GM12865 (cell line): ENCODE results near the gene KRTAP9-7.
"Not testable (repeated sequence)": the region's sequence is repeated elsewhere in the genome, so short reads cannot be mapped to it uniquely, and the experiment has no call there.

Experiments
- DNase-seq: peaks from one replicate; pipeline ENCODE4 v3.0.0; 2010; ENCODE audit warnings: low read depth
- H3K4me3 ChIP-seq: 2 replicates; pipeline ENCODE4 v1.5.1; 2011; ENCODE audit warnings: mild to moderate bottlenecking, low read depth, low read length, control low read depth
- TF ChIP-seq, protein P1 (sequence below): IDR thresholded peaks from 2 replicates; pipeline ENCODE4 v1.5.1; 2011; ENCODE audit warnings: low read length, control low read depth, low read depth, inconsistent platforms; ENCODE audit not compliant: insufficient read depth; ENCODE audit errors: missing control alignments

KRTAP9-7 gene

DNA sequence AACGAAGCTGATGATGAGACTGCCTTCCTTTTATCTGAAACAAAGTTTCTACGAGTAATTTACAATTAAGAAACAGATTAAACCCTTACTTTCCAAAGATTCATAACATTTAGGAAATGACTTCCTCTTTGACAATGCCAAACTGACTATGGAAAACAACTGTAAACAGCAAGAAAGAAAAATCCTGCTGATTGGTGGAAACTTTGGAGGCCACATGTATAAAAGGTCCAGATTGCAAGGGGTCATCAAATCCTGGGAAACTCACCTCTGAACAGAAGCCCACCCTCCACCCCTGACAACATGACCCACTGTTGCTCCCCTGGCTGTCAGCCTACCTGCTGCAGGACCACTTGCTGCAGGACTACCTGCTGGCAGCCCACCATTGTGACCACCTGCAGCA is 10.4 kb upstream of the KRTAP9-7 start, which contains the start of gene KRTAP9-6:
Gene KRTAP9-6, plus strand, starts transcription at position 301 of the 400 bp plus-strand sequence. Its CDS starts 0 bp downstream, at position 301.
- TF ChIP-seq, protein P1, sequence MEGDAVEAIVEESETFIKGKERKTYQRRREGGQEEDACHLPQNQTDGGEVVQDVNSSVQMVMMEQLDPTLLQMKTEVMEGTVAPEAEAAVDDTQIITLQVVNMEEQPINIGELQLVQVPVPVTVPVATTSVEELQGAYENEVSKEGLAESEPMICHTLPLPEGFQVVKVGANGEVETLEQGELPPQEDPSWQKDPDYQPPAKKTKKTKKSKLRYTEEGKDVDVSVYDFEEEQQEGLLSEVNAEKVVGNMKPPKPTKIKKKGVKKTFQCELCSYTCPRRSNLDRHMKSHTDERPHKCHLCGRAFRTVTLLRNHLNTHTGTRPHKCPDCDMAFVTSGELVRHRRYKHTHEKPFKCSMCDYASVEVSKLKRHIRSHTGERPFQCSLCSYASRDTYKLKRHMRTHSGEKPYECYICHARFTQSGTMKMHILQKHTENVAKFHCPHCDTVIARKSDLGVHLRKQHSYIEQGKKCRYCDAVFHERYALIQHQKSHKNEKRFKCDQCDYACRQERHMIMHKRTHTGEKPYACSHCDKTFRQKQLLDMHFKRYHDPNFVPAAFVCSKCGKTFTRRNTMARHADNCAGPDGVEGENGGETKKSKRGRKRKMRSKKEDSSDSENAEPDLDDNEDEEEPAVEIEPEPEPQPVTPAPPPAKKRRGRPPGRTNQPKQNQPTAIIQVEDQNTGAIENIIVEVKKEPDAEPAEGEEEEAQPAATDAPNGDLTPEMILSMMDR: no peak
- H3K4me3 ChIP-seq: no peak within 1 kb of the TSS
- DNase-seq: no peak

DNA sequence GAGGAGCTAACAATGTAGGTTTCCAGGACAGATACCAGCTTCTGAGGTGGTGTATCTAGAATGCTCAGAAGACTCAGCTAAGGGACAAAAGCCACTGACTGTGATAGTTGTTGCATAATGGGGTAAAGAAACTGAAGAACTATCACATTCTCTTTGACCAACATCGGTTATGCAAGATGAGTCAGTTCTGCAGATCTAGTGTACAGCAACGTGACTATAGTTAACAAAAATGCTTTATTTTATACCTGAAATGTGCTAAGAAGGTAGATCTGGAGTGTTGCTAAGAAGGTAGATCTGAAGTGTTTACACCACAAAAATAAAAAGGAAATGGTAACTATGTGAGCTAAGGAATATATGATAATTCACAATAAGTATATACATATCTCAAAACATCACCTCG is 7.8 kb upstream of the KRTAP9-7 start:
- no peak for DNase-seq
- H3K4me3 ChIP-seq: no peak overlapping the region
- TF ChIP-seq, protein P1: no peak

DNA sequence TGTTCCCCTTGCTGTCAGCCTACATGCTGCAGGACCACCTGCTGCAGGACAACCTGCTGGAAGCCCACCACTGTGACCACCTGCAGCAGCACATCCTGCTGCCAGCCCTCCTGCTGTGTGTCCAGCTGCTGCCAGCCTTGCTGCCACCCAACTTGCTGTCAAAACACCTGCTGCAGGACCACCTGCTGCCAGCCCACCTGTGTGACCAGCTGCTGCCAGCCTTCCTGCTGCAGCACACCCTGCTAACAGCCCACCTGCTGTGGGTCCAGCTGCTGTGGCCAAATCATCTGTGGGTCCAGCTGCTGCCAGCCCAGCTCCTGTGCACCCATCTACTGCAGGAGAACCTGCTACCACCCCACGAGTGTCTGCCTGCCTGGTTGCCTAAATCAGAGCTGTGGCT is 4.2 kb upstream of the KRTAP9-7 start:
- DNase-seq, H3K4me3 ChIP-seq: not testable (repeated sequence)

DNA sequence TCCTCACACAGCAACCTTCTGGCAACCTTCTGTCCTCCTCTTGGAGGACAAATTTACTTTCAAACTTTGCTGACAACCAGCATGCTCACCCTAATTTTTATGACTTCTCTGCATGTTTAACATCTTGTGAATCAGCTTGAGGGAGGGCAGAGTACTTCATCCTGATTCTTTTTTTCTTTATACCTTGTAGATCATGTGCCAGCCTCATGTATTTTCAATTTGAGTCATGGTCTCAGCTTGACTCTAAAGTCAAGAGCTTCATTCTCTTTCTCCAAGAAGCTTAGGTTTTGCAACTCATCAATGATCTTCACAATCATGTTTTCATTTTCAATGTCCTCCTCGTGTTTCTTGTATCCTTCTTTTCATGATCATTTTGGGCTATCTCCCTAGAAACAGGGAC is 3.6 kb upstream of the KRTAP9-7 start:
- H3K4me3 ChIP-seq: no peak overlapping the region
- DNase-seq: no peak
- TF ChIP-seq, protein P1: no peak

DNA sequence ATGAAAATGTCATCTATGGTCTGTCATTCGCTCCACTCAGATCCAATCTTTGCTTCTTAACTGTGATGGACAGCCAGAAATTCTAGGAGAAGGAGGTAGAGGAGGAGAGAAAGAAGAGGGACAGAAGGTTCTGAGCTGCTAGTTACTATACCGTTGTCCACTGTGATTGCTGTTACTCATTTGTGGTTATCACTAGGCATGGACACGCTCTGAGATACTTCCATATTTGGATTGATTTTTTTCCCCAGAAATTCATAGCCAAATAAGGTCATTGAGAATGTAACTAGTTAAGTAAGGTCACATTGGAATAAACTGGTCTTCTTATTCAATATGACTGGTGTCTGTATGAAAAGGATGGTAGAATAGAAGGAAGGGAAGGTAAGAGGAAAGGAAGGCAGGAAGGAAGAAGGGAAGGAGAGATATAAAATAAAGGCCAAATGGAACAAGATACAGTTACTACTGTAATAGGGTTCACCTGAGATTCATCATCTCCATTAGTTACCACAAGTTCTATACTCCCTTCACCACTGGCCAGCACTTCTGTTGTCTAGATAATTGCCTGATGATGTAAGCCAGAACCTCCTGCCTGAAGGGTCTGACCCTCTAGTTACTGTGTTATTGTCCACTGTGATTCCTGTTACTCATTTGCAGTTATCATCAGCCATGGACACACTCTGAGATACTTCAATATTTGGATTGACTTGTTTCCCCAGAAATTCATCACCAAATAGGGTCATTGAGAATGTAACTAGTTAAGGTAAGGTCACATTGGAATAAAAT is 2.9 kb downstream of the KRTAP9-7 start:
- H3K4me3 ChIP-seq: no peak overlapping the region
- TF ChIP-seq, protein P1: no peak
- no peak for DNase-seq

DNA sequence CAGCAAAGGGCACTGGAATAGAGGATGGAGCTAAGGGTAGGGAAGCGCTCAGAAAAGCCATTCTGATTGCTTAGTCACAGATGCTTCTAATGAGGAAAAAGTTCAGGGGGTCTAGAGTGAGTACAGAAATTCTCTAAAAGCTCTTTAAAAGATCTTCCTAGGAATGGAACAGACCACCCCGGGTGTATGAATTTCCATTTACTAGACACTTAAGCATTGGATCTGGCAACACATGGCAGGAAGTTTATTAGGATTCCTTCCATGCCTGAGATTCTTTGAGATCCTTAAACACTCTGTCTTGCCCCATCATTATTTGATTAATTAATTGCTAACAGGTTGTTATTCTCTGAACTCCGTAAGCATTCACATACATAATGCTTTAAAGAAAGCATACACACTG is 8.5 kb downstream of the KRTAP9-7 start:
- no peak overlapping the region for H3K4me3 ChIP-seq
- DNase-seq: no peak
- TF ChIP-seq, protein P1: no peak

DNA sequence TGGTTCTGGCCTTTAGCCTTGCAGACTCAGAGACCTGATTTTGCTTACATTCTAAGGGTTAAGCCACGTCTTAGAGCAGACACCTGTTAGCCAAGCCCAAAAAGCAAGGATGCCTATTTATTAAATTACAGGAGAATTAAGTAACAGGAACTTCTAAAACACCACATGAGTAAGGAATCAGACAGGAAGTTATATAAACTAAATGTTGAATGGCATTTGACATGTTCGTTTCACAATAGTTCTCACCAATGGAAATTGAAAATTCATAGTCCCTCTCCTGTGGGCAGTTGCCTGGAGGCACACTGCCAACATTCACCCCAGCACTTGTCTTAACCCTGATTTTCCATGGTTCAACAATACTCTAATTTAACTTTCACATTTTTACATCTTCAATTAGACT is 9.0 kb downstream of the KRTAP9-7 start:
- H3K4me3 ChIP-seq: no peak overlapping the region
- DNase-seq: no peak
- TF ChIP-seq, protein P1: no peak
